Mammary epithelial cell (primary cell): ENCODE measurements around the gene DEF6.
"Not testable (repeated sequence)": the region's sequence is repeated elsewhere in the genome, so short reads cannot be mapped to it uniquely, and the experiment has no call there.

Experiments
- CTCF ChIP-seq, 2 donors: IDR thresholded peaks in 1 of 2; conservative IDR thresholded peaks in 1 of 2; 2 replicates each; pipeline ENCODE4 v1.5.1; 2011 to 2012; ENCODE audit warnings: inconsistent platforms in 2 of 2, low read length in 2 of 2, mild to moderate bottlenecking in 2 of 2, control low read depth in 1 of 2, low read depth in 1 of 2; ENCODE audit not compliant: insufficient read depth in 1 of 2; ENCODE audit errors: extremely low read depth in 1 of 2
- EZH2 ChIP-seq: IDR thresholded peaks from 2 replicates; pipeline ENCODE4 v1.6.1; 2012; ENCODE audit warnings: low read length, inconsistent platforms, borderline replicate concordance

DNA sequence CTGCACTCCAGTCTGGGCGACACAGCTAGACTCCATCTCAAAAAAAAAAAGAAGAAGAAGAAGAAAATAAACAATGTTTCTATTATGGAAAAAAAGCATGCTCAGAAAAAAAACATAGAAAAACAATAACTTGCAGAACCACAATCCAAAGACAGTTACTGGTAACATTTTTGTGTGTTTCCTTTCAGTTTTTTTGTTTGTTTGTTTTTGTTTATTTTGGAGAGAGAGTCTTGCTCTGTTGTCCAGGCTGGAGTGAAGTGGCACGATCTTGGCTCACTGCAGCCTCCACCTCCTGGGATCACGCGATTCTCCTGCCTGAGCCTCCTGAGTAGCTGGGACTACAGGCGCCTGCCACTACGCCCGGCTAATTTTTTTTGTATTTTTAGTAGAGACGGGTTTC lies 31.3 kb downstream of the DEF6 start:
- TF ChIP-seq CTCF (conservative IDR thresholded peaks at IDR 0.05 in 1 of 2, IDR thresholded peaks at IDR 0.05 in 1 of 2; ENCODE audit: extremely low read depth in 1 of 2, insufficient read depth in 1 of 2, low read depth in 1 of 2, low read length in 2 of 2); EZH2: not testable (repeated sequence)
